GM23338 (cell line): ENCODE measurements around the gene PSD. TPM values are rescaled to one million over a fixed set of nuclear protein-coding genes. Genes with fewer than 3 reads are reported as not detected.

Experiments
- ATAC-seq: fragments of 200-7000 bp; cut with Tn5 transposase; 3 replicates; pipeline ENCODE4 v1.9.1; 2020
- DNase-seq: peaks from one replicate; pipeline ENCODE4 v3.0.0-alpha.2; 2015; ENCODE audit warnings: low spot score
- H2AFZ ChIP-seq: fragments of 200-600 bp; sonication (generic); 2 replicates; pipeline ENCODE4 v1.8.0; 2016; ENCODE audit warnings: antibody characterized with exemption, mild to moderate bottlenecking, moderate library complexity
- H3F3A ChIP-seq: fragments of 200-600 bp; sonication (generic); replicated peaks from 2 replicates; pipeline ENCODE4 v1.8.0; 2017; ENCODE audit warnings: antibody characterized with exemption, mixed run types, low read depth
- H3K27ac ChIP-seq: fragments of 200-600 bp; sonication (generic); 2 replicates; pipeline ENCODE4 v1.6.1; 2016; ENCODE audit warnings: low read depth
- H3K27me3 ChIP-seq: fragments of 200-600 bp; sonication (generic); 2 replicates; pipeline ENCODE4 v1.8.0; 2016; ENCODE audit warnings: mild to moderate bottlenecking, mixed run types, moderate library complexity; ENCODE audit not compliant: insufficient read depth
- H3K36me3 ChIP-seq: fragments of 200-600 bp; sonication (generic); 2 replicates; pipeline ENCODE4 v1.8.0; 2016; ENCODE audit warnings: mild to moderate bottlenecking; ENCODE audit not compliant: insufficient read depth
- H3K4me1 ChIP-seq: fragments of 200-600 bp; sonication (generic); 2 replicates; pipeline ENCODE4 v1.8.0; 2016; ENCODE audit warnings: mild to moderate bottlenecking, moderate library complexity; ENCODE audit not compliant: insufficient read depth
- H3K4me2 ChIP-seq: fragments of 200-600 bp; sonication (generic); 2 replicates; pipeline ENCODE4 v1.7.1; 2017; ENCODE audit warnings: mixed run types
- H3K4me3 ChIP-seq: fragments of 200-600 bp; sonication (generic); 2 replicates; pipeline ENCODE4 v1.6.1; 2016; ENCODE audit warnings: mixed run types
- H3K79me2 ChIP-seq: fragments of 200-600 bp; sonication (generic); replicated peaks from 2 replicates; pipeline ENCODE4 v1.8.0; 2017; ENCODE audit warnings: mild to moderate bottlenecking; ENCODE audit not compliant: insufficient read depth
- H3K9me2 ChIP-seq: fragments of 200-600 bp; sonication (generic); 2 replicates; pipeline ENCODE4 v1.8.0; 2017; ENCODE audit not compliant: insufficient read depth
- H4K20me1 ChIP-seq: fragments of 200-600 bp; sonication (generic); replicated peaks from 2 replicates; pipeline ENCODE4 v1.8.0; 2017; ENCODE audit warnings: mild to moderate bottlenecking; ENCODE audit not compliant: insufficient read depth
- H3K27ac Mint-ChIP-seq: 2 replicates; pipeline ENCODE4 v1.8.0; 2020; ENCODE audit warnings: inconsistent platforms, mild to moderate bottlenecking, moderate library complexity, mixed read lengths
- H3K27me3 Mint-ChIP-seq: 3 replicates; pipeline ENCODE4 v1.8.0; 2022; ENCODE audit warnings: low read depth, mild to moderate bottlenecking, moderate library complexity, mixed read lengths, inconsistent platforms; ENCODE audit not compliant: insufficient read depth, poor library complexity
- H3K36me3 Mint-ChIP-seq: 3 replicates; pipeline ENCODE4 v1.8.0; 2021; ENCODE audit warnings: low read depth, mild to moderate bottlenecking, inconsistent platforms, moderate library complexity, mixed read lengths
- H3K4me1 Mint-ChIP-seq: 3 replicates; pipeline ENCODE4 v1.8.0; 2020; ENCODE audit warnings: mild to moderate bottlenecking, inconsistent platforms, mixed read lengths
- H3K4me3 Mint-ChIP-seq: 3 replicates; pipeline ENCODE4 v1.8.0; 2021; ENCODE audit warnings: moderate library complexity, mild to moderate bottlenecking, inconsistent platforms, mixed read lengths
- H3K9me3 Mint-ChIP-seq: 3 replicates; pipeline ENCODE4 v1.8.0; 2020; ENCODE audit warnings: moderate library complexity, mild to moderate bottlenecking, inconsistent platforms, mixed read lengths
- CREB1 ChIP-seq: fragments of 250-450 bp; sonication (Bioruptor Pico); IDR thresholded peaks from 2 replicates; pipeline ENCODE4 v1.5.0; 2020; ENCODE audit warnings: low read depth, mild to moderate bottlenecking, moderate library complexity
- CTCF ChIP-seq, 2 experiments: fragments of 200-600 bp in 1 of 2; sonication (generic) in 1 of 2; conservative IDR thresholded peaks; 2 replicates each; pipeline versions ENCODE4 v1.5.1 to v1.6.1; 2016 to 2017; ENCODE audit warnings: antibody characterized with exemption in 2 of 2, low read depth in 2 of 2, mild to moderate bottlenecking in 2 of 2, moderate library complexity in 1 of 2
- EZH2 ChIP-seq: fragments of 200-600 bp; sonication (generic); IDR thresholded peaks from one replicate; pipeline ENCODE4 v1.8.0; 2017; ENCODE audit warnings: antibody characterized with exemption, mild to moderate bottlenecking, low read depth; ENCODE audit not compliant: unreplicated experiment
- EZH2phosphoT487 ChIP-seq: fragments of 200-600 bp; sonication (generic); IDR thresholded peaks from one replicate; pipeline ENCODE4 v1.8.1; 2018; ENCODE audit warnings: antibody characterized with exemption; ENCODE audit not compliant: unreplicated experiment
- JUNB ChIP-seq: IDR thresholded peaks from one replicate; pipeline ENCODE4 v1.6.1; 2016; ENCODE audit warnings: antibody characterized with exemption; ENCODE audit not compliant: unreplicated experiment
- NANOG ChIP-seq: IDR thresholded peaks from 2 replicates; pipeline ENCODE4 v1.6.1; 2016; ENCODE audit warnings: antibody characterized with exemption, borderline replicate concordance
- POLR2AphosphoS5 ChIP-seq: IDR thresholded peaks from 2 replicates; pipeline ENCODE4 v1.6.1; 2016; ENCODE audit warnings: antibody characterized with exemption, low read depth
- REST ChIP-seq: IDR thresholded peaks from one replicate; pipeline ENCODE4 v1.6.1; 2018; ENCODE audit warnings: antibody characterized with exemption; ENCODE audit not compliant: unreplicated experiment
- STAT1 ChIP-seq: IDR thresholded peaks from one replicate; pipeline ENCODE4 v1.6.1; 2016; ENCODE audit warnings: antibody characterized with exemption; ENCODE audit not compliant: unreplicated experiment
- ZNF114 ChIP-seq: fragments of 250-450 bp; sonication (Bioruptor Pico); IDR thresholded peaks from 2 replicates; pipeline ENCODE4 v1.5.0; 2020; ENCODE audit warnings: mild to moderate bottlenecking, moderate library complexity
- ZNF331 ChIP-seq: fragments of 250-450 bp; sonication (Bioruptor Pico); IDR thresholded peaks from 2 replicates; pipeline ENCODE4 v1.5.0; 2020; ENCODE audit warnings: low read depth, mild to moderate bottlenecking, moderate library complexity
- polyA plus RNA-seq: library from polyadenylated mRNA; unstranded; fragments of >200 nt; fragmentation: Nextera tagmentation; extraction: Ambion mirVana; gene quantifications from 2 replicates; pipeline ENCODE4 v1.2.1, GENCODE V29; 2016
- total RNA-seq: library from RNA; depleted of rRNA; stranded (reverse); fragments of >200 nt; shearing (Covaris generic); gene quantifications from 2 replicates; pipeline ENCODE4 v1.2.3, GENCODE V29; 2014
- TF ChIP-seq, protein P1 (sequence below): fragments of 250-450 bp; sonication (Bioruptor Pico); IDR thresholded peaks from 2 replicates; pipeline ENCODE4 v1.5.0; 2020; ENCODE audit warnings: mild to moderate bottlenecking, moderate library complexity
- TF ChIP-seq, protein P2 (sequence below): IDR thresholded peaks from 2 replicates; pipeline ENCODE4 v1.6.1; 2016; ENCODE audit warnings: antibody characterized with exemption

The PSD gene
- total and polyA plus RNA-seq, 2 experiments from 2014 or later: 1.9 to 6.8 TPM

DNA sequence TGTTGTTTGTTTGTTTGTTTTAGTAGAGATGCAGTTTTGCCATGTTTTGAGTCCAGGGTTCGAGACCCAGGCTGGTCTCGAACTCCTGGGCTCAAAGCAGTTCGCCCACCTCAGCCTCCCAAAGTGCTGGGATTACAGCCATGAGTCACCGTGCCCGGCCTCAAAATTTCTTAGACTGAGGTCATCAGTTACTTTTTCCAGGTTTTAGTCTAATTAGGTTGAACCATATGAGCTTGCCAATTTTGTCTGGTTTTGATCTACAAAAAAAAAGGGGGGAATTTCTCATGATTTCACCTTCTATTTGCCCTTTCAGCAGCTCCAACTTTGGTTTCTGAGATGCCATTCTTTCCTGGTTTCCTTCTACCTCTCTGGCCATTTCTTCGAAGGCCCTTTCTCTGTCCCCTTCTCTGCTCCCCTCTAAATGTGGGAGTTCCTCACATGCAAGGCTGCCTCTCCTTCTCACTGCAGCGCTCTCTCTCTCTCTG lies 8.3 kb upstream of the PSD start:
- Histone ChIP-seq H3K4me3 (no peak overlapping the region), H3F3A (0 out of 2 replicates have a peak, but pooled peaks cover 13% of the 10 kb centered on the region), H3K4me2 (no peak overlapping the region), H4K20me1 (no peaks in the 10 kb centered on the region; the same call in none of the 2 replicates), H3K79me2 (no peaks in the 10 kb centered on the region; the same call in 1 of the 2 replicates), H3K4me1 (peaks cover 14% of the 10 kb centered on the region), H3K27ac (no peak overlapping the region), H3K9me2 (no peaks in the 10 kb centered on the region), H3K27me3 (peaks cover 6% of the 10 kb centered on the region; the same call in 1 of the 2 replicates), H3K36me3 (no peaks in the 10 kb centered on the region; the same call in 1 of the 2 replicates), H2AFZ (no peak overlapping the region)
- H3K27me3 Mint-ChIP-seq: peaks cover 16% of the 10 kb centered on the region
- H3K27ac Mint-ChIP-seq: no peak overlapping the region
- TF ChIP-seq STAT1 (no peak), ZNF114 (CRISPR knock-in tag) (no peak), JUNB (no peak), CTCF (conservative IDR thresholded peaks at IDR 0.05; ENCODE audit: low read depth in 2 of 2) (no peak), EZH2 (no peak), REST (no peak), NANOG (no peak), ZNF331 (CRISPR knock-in tag) (no peak), CREB1 (CRISPR knock-in tag) (no peak), EZH2phosphoT487 (no peak), POLR2AphosphoS5 (no peak)
- TF ChIP-seq, protein P1, sequence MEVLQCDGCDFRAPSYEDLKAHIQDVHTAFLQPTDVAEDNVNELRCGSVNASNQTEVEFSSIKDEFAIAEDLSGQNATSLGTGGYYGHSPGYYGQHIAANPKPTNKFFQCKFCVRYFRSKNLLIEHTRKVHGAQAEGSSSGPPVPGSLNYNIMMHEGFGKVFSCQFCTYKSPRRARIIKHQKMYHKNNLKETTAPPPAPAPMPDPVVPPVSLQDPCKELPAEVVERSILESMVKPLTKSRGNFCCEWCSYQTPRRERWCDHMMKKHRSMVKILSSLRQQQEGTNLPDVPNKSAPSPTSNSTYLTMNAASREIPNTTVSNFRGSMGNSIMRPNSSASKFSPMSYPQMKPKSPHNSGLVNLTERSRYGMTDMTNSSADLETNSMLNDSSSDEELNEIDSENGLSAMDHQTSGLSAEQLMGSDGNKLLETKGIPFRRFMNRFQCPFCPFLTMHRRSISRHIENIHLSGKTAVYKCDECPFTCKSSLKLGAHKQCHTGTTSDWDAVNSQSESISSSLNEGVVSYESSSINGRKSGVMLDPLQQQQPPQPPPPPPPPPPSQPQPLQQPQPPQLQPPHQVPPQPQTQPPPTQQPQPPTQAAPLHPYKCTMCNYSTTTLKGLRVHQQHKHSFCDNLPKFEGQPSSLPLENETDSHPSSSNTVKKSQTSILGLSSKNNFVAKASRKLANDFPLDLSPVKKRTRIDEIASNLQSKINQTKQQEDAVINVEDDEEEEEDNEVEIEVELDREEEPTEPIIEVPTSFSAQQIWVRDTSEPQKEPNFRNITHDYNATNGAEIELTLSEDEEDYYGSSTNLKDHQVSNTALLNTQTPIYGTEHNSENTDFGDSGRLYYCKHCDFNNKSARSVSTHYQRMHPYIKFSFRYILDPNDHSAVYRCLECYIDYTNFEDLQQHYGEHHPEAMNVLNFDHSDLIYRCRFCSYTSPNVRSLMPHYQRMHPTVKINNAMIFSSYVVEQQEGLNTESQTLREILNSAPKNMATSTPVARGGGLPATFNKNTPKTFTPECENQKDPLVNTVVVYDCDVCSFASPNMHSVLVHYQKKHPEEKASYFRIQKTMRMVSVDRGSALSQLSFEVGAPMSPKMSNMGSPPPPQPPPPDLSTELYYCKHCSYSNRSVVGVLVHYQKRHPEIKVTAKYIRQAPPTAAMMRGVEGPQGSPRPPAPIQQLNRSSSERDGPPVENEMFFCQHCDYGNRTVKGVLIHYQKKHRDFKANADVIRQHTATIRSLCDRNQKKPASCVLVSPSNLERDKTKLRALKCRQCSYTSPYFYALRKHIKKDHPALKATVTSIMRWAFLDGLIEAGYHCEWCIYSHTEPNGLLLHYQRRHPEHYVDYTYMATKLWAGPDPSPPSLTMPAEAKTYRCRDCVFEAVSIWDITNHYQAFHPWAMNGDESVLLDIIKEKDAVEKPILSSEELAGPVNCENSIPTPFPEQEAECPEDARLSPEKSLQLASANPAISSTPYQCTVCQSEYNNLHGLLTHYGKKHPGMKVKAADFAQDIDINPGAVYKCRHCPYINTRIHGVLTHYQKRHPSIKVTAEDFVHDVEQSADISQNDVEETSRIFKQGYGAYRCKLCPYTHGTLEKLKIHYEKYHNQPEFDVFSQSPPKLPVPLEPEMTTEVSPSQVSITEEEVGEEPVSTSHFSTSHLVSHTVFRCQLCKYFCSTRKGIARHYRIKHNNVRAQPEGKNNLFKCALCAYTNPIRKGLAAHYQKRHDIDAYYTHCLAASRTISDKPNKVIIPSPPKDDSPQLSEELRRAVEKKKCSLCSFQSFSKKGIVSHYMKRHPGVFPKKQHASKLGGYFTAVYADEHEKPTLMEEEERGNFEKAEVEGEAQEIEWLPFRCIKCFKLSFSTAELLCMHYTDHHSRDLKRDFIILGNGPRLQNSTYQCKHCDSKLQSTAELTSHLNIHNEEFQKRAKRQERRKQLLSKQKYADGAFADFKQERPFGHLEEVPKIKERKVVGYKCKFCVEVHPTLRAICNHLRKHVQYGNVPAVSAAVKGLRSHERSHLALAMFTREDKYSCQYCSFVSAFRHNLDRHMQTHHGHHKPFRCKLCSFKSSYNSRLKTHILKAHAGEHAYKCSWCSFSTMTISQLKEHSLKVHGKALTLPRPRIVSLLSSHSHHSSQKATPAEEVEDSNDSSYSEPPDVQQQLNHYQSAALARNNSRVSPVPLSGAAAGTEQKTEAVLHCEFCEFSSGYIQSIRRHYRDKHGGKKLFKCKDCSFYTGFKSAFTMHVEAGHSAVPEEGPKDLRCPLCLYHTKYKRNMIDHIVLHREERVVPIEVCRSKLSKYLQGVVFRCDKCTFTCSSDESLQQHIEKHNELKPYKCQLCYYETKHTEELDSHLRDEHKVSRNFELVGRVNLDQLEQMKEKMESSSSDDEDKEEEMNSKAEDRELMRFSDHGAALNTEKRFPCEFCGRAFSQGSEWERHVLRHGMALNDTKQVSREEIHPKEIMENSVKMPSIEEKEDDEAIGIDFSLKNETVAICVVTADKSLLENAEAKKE (CRISPR knock-in tag): no peak
- TF ChIP-seq, protein P2, sequence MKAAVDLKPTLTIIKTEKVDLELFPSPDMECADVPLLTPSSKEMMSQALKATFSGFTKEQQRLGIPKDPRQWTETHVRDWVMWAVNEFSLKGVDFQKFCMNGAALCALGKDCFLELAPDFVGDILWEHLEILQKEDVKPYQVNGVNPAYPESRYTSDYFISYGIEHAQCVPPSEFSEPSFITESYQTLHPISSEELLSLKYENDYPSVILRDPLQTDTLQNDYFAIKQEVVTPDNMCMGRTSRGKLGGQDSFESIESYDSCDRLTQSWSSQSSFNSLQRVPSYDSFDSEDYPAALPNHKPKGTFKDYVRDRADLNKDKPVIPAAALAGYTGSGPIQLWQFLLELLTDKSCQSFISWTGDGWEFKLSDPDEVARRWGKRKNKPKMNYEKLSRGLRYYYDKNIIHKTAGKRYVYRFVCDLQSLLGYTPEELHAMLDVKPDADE: no peak
- H3K36me3 Mint-ChIP-seq: peaks cover 20% of the 10 kb centered on the region; the same call in 2 of the 3 replicates
- no peak overlapping the region for H3K4me3 Mint-ChIP-seq
- ATAC-seq (no peak), DNase-seq (no peak)
- peaks cover 9% of the 10 kb centered on the region for H3K4me1 Mint-ChIP-seq
- H3K9me3 Mint-ChIP-seq: no peaks in the 10 kb centered on the region
